ENCODE results near the gene USF2. TPM values are rescaled to one million over a fixed set of nuclear protein-coding genes. Genes with fewer than 3 reads are reported as not detected.

USF2 gene
- total and polyA plus RNA-seq, 2 of the 4 experiments (the other 2 are of a cell fraction), result 21.3 to 65.6 TPM

DNA sequence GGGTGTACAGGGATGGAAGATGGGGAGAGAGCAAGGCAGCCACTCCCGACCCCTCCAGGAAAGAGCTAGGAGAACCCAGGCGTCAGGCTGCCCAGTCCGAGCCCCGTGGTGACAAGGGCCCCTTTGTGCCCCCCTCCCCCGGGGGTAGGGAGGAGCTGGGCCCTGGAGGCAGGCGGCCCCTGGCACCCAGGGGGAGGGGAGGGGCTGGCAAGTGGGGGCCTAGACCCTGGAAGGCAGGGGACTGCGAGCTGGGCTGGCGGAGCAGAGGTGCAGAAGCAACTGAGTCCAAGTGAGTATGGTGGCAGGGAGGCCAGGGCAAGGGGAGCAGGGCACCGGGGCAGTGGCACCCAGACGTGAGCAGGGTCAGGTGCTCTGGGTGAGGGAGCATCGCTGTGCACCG, 23.2 kb downstream of the USF2 start, which contains the start of gene MAG:
MAG (plus strand) TSS at position 246 of the 400 bp plus-strand sequence. CDS start 3,248 bp downstream, outside the sequence.
- Histone ChIP-seq H3K23ac (ENCODE audit: low read depth, low read length) (no peak within 1 kb of the TSS), H2BK120ac (ENCODE audit: low read depth, low read length) (no peak within 1 kb of the TSS), H4K20me1 (ENCODE audit: insufficient read depth, low read length) (no peaks in the 10 kb centered on the region), H3K27me3 (ENCODE audit: control insufficient read depth, insufficient read depth, low read length) (peaks cover 25% of the 10 kb centered on the region), H3K9me1 (ENCODE audit: insufficient read depth, low read length) (no peaks in the 10 kb centered on the region), H2BK5ac (ENCODE audit: low read depth, low read length, poor library complexity, severe bottlenecking) (no peak within 1 kb of the TSS), H2BK15ac (ENCODE audit: low read depth, low read length) (no peak within 1 kb of the TSS), H3K14ac (replicated peaks; ENCODE audit: low read depth, low read length) (no peak within 1 kb of the TSS), H3K79me1 (ENCODE audit: low read depth in 1 of 2, low read length in 2 of 2) (no peaks in the 10 kb centered on the region), H2AFZ (replicated peaks; ENCODE audit: low read length, poor library complexity) (peak within 1 kb of the TSS; percentile 32), H2AK5ac (ENCODE audit: low read depth, low read length) (no peak within 1 kb of the TSS), H2BK20ac (ENCODE audit: low read depth, low read length) (no peak within 1 kb of the TSS), H3K4me1 (ENCODE audit: control insufficient read depth, insufficient read depth, low read length) (no peaks in the 10 kb centered on the region), H4K8ac (ENCODE audit: low read depth in 2 of 2, low read length in 2 of 2) (no peak within 1 kb of the TSS), H3K27ac (ENCODE audit: insufficient read depth, low read length) (no peak within 1 kb of the TSS), H3K9ac (ENCODE audit: low read depth, low read length) (no peak within 1 kb of the TSS), H4K91ac (ENCODE audit: insufficient read depth, low read depth, low read length) (no peak within 1 kb of the TSS), H3K4ac (ENCODE audit: low read depth, low read length) (no peak within 1 kb of the TSS), H3K56ac (ENCODE audit: extremely low read depth, insufficient read depth, low read length) (no peak within 1 kb of the TSS), H3K9me3 (ENCODE audit: control insufficient read depth, insufficient read depth, low read length) (no peaks in the 10 kb centered on the region), H3K4me3 (ENCODE audit: insufficient read depth, low read depth, low read length) (no peak within 1 kb of the TSS), H2AK9ac (replicated peaks; ENCODE audit: low read depth, low read length, poor library complexity) (no peak within 1 kb of the TSS), H3K18ac (ENCODE audit: low read depth, low read length) (no peak within 1 kb of the TSS), H3K4me2 (ENCODE audit: low read depth, low read length) (no peak within 1 kb of the TSS), H4K5ac (ENCODE audit: low read depth, low read length) (no peak within 1 kb of the TSS), H3K36me3 (ENCODE audit: control insufficient read depth, insufficient read depth, low read length) (no peaks in the 10 kb centered on the region)
- TF ChIP-seq BHLHE40 (IDR thresholded peaks at IDR 0.05; ENCODE audit: low read depth, low read length), result no peak
- TF ChIP-seq FOS (IDR thresholded peaks at IDR 0.05; ENCODE audit: low read depth, low read length), result no peak
- ATAC-seq (ENCODE audit: low read depth) (no peak), DNase-seq (no peak)
- ChIA-PET POLR2A (ENCODE audit: unreplicated experiment) (no interaction called here), CTCF (interaction anchor here (0.5 kb wide), 1 partner anchor 164 kb away, joined by 3 read pairs; no protein-coding TSS in a partner anchor)
- in situ Hi-C loops (cut with MboI; ENCODE audit: low sequenced_read_pairs), result no loop called here
- WGBS, 2 experiments (ENCODE audit: extremely low coverage in 2 of 2, insufficient read length in 1 of 2), result 73% methylated on average over 3 of the region's 12 CpGs; no CpG with 5 or more reads in 1 of the 2 experiments
- dilution Hi-C loops (cut with HindIII; ENCODE audit: low sequenced_read_pairs, unreplicated experiment), result no loop called here
- intact Hi-C loops (cut with micrococcal nuclease), result no loop called here
- no TSS peak for BruUV-seq (replicated peaks)

Measured in IMR-90 (cell line).